Stimulated activated CD8-positive, alpha-beta memory T cell treated with anti-CD3 and anti-CD28 coated beads, Interleukin-4, amount 100 ng/mL, for 4 hours (primary cell): ENCODE data around the gene SCUBE3.
A peak's percentile ranks its signal among the peaks of the same experiment; 100 is the strongest.

Experiments
- DNase-seq, 2 donors: peaks; one replicate each; pipeline ENCODE4 v3.0.0-alpha.2; 2020; ENCODE audit warnings: low read depth in 2 of 2, low spot score in 1 of 2

SCUBE3 gene

DNA sequence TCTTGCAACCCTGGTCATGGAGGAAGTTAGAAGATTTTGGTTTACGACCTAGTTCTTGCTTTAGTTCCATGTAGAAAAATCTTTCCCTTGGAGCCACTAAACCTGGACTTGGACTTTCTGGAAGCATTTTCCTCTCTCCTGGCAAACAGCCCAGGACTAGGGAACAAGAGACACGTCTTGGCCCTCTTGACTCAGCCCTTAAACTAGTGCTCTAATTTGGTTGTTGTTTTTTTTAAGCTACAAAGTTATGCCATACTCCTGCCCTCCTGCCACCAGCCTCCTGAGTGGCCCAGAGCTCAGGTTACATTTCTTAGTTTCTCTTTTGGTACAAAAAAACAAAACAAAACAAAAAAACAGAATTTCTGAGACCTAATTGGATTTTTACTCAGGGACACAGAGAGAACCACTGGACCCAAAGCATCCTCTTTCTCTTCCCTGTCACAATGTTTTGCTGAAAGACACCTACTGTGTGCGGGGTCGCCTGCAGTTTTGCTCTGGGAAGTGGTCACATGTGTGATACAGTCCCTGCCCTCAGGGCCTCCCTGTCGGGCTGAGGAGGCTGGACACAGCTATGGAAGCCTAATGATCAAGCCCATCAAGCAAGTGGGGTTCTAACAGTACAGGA, 32.3 kb upstream of the SCUBE3 start:
- DNase-seq = no peak

DNA sequence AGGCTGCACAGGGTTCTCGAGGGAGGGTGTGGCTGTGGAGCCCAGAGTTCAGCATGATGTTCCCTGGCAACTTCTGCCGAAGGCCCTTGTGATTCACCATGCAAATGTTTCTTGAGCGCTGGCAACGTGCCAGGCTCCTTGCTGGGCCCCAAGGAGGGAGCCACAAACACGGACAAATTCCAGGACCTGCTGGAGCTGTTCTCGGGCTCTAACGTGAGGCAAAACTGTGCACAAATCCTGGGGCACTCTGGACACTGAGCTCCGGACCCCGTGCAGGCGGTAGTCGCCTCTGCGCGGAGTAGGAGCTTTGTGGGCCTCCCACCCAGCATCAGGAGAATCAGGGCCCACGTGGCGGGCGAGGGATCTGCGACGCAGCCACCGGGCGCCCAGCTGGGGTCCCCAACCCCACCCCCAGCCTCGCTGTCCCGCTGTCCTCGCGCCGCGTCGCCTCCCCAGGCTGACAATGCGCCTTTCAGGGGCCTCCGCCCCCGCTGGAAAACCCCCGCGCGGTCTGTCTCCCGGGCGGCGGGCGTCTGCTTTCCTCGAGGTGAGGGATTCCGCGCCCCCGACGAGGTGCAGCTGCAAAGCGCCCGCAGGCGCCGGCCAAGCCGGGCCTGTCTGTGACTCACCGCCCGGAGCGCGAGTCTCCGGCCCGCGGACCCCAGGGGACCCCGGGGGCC, 31.7 kb upstream of the SCUBE3 start:
- no peak for DNase-seq

DNA sequence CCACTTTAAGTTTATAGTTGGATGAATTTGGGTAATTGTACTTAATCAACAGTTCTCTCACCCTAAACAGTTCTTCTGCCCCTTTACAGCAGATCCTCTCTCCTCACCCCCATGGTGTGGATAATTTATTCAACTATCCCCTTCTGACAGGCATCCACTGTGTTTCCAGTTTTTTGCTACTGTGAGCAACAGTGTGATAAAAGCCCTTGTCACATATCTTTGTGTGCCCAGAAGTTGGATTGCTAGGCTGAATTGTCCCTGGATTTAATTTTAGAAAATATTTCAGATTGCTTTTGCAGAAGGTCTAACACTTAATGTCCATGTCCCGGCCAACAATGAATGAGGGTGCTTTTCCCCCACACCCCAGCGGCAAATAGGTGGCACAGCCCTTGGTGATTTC, 30.5 kb upstream of the SCUBE3 start:
- no peak for DNase-seq

DNA sequence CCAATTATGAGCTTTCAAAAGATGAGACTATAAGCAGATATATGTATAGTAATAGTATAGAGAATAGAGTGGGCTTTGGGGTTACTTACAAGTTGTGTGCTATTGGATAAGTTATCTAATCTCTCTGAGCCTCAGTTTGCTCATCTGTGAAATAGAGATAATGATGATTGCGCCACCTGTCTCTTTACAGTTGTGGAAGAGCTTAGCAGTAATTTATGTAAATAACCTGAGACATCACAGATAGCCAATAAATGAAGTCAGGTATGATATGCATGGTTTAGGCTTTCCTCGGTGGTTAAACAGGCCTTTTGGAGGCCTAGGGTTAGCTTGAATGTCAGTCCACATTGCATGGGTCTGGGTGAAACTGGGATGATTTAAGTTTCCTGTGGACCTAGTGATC, 29.8 kb upstream of the SCUBE3 start:
- DNase-seq = no peak

DNA sequence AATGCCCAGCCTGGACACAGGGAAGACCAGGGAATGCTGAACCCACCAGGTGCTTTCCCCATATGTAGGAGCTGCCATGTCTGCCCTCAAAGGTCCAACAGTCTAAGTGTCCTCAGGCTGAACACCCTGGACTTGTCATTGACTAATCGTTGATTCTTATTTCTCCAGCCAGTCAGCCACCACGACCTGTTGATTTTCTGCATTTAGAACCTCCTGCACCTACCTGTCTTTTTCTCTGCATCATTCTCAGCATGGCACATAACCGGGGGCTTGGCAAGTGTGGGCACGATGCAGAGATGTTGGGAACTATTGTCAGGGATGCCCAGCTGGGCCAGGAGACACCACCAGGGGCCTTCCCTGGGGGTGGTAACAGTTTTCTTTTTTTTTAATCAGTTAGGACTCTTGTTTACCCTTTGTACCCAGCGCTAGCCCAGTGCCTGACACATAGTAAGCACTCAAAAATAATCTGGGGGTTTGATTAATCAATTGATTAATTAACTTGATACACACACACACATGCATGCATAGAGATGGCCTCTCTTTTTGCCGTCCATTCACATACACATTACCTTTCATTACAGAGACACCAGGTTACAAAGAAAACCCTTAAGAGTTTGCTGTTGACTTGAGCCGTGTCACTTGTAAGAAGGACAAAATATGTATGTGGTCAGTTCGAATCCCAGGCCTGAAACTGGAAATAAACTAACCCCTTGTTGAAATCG, 29.0 kb upstream of the SCUBE3 start:
- DNase-seq = no peak

DNA sequence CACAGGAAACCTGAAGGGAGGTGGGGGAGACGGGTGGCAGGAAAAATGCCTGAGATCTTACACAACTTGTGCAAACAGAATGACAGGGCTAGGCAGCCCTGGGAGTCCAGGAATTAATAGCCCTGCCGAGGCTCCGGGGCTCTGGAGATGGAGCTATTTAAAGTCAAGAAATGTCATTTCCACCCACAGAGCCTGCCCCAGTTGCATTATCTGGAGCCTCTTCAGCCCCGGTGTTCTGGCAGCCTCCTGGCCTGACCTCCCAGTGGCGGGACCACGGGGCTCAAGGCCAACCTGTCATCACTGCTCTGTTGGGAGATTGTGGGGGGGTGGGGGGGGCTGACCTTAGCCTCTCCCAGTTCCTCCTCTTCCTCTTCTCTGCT, 28.5 kb upstream of the SCUBE3 start:
- no peak for DNase-seq

DNA sequence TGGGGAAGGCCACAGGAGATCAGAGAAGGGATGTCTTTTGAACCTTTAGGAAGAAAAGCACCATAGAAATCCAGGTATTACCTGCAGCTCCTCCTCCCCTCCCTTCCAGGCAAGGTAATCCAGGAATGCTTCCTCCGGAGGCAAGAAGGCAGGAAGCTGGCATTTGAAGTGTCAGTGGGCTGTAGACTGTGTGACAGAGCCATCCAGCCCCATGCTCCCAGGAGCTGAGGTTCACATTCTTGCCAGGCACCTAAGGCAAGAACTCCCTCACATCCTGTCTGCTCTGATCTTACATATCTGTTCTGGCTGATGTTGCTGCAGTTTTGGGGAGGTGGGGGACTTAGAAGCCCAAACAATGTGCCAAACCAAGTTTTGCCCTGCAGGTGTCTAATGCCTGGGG, 27.8 kb upstream of the SCUBE3 start:
- no peak for DNase-seq

DNA sequence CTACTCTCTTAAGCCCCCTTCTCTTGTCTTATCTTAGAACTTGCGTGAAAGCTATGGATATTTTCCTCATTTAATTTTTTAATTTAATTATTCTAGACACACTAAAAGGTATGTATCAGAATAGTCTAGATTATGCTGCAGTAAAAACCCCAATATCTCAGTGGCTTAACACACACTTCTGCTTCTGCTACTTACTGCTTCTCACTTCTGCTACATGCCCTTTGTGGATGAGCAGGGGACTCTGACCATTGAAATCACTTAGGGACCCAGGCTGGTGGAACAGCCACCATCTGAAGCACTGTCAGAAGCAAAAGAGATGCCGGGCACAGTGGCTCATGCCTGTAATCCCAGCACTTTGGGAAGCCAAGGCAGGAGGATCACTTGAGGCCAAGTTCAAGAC, 27.2 kb upstream of the SCUBE3 start:
- no peak for DNase-seq

DNA sequence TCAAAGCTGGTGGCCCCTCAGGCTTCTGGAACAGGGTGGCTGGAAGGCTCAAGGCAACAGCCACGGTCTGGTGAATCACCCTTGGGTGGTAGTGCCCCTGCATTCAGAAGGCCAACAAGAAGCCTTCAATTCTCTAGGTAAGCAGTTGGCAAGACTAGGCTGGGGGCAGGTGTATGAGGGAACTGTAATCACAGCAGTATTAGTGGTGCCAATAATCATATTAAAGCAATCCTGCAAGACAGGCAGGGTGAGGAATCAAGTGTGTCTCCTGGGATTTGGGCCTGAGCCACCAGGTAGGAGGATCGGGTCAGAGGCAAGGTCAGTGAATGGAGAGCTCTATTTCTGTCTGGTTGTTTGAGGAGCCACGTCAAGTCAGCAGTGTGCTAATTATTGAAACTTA, 24.9 kb upstream of the SCUBE3 start:
- no peak for DNase-seq

DNA sequence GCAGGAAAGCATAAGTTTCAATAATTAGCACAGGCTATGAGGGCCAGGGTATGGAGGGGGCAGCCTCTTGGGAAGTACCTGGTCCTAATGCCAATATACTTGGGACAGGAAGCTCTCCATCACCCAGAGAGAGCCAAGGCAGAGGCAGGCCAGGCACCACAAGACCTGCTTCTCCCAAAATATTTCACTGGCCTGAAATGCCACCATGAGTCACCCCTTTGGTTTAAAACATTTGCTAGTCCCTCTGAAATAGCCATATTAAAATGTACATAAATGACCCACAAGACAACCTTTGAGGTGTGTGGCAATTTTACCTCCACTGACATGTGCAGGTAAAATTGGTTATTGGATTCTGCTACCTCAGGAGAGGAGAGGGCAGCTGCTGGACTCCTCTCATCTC, 23.4 kb upstream of the SCUBE3 start:
- DNase-seq = no peak

DNA sequence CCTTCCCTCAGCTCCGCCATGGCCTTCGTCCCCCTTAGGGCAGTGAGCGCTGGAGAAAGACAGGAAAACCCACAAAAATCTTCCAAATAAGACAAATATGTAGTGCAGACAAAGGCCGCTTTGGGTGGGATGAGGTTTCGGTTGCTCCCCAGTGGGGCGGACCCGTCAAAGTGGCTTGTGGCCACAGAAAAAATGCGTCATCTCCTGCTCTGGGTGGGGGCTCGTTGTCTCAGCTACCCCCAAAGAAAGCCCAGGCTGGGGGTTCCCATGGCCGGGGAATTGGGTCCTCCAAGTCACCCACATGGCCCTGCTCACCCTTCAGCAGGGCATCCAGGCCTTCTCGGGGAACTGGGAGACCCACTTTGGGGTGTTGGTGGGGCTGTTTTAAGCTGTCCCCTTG, 21.9 kb upstream of the SCUBE3 start:
- peak in 1 of 2 donors; percentile 17 for DNase-seq

DNA sequence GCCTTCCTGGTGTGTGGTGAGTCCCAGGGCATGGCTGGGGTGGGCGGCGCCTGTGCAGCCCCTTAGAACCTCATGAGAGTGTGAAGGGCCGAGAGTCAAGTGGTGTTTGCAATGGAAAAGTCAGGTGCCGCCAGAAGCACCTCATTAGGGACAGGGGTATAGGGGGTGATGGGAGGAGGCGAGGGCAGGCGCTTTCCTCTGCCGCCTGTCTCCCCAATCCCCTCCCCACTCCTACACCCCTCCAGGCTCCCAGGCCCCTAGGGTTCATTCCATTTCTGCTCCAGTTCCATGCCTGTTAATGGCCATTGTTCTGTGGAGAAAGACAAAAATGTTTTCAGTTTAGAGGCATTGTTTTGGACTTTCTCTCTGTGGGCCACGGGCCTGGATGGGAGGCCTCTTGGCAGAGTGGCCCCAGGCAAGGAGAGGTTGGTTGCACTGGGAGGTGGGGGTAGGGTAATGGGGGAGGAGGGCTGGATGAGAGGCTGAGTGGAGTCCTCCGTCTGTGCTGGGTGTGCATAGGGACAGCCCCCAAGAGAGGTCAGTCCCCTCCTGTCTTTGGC, 21.4 kb upstream of the SCUBE3 start:
- no peak for DNase-seq

DNA sequence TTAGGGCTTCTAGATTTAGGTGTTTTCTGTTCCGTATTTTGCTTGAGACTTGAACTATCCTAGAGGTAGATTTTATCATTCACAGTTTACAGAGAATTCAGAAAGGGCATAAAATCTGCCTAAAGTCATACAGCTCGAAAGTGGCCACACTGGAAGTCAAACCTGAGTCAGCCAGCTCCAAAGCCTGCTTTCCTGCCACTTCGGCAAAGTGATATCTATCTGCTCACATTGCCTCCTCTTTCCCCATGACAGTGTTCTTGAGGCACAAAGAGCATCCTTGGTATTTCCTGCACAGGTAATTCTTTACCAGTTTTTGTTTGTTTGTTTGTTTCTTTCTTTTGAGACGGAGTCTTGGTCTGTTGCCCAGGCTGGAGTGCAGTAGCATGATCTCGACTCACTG, 19.4 kb upstream of the SCUBE3 start:
- DNase-seq = no peak

DNA sequence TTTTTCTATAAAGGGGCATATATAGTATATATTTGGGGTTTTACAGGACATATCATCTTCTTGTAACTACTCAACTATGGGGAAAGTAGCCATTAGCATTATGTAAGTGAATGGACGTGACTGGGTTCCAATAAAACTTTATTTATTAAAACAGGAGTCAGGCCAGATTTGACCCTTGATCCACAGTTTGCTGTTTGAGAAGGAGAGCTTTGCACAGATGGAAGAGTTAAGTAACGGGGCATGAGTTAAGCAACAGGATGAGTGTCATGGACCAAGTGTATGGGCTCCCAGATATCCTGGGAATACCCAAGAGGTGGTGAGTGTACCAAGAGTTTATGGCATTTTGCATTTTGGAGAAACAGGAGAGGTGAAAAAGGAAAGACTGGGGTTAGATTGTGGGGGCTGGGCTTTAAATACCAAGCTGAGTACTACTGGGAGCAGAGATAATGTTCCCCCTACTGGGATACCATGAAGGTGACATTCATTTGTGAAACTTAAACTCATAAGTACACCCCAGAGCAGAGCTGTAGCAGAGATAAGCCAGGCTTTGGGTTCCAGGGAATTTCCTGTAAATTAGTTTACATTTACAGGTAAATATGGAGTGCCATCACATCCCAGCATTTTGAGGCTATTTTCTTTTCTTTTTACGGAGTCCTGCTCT, 18.5 kb upstream of the SCUBE3 start:
- DNase-seq = no peak

DNA sequence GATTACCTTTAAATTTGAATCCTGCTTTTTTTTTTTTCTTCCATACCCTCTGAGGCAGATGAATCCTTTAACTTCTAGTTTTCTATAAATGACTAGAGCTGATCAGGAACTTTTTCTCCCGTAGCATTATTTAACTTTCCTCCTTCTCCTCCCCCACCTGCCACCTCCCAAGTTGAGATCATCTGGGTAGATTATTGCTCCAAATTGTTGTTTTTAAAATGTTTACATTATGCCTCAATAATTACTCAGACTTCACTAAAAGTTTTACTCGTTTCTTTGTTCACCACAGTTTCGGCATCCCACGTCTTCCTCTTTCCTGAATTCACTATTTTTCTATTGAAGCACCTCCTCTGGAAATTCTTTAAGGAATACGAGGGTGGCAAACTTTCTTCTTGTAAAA, 16.6 kb upstream of the SCUBE3 start:
- no peak for DNase-seq

DNA sequence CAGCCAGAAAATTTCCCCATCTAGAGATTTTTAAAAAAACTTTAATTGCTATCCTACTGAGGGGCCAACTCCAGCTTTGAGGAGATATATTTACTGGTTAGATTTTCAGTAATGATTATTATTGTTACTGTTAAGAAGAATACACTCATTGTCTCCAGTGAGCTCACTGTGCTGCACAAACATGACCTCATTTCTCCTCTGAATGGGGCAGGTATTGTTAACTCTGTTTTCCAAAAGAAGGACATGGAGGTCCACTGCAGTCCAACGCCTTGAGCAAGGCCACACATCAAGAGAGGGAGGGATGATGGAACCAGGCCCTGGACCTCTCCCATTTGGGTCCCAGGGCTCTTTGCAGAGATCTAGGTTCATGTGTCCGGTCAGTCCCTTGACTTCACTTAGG, 13.9 kb upstream of the SCUBE3 start:
- DNase-seq = no peak

DNA sequence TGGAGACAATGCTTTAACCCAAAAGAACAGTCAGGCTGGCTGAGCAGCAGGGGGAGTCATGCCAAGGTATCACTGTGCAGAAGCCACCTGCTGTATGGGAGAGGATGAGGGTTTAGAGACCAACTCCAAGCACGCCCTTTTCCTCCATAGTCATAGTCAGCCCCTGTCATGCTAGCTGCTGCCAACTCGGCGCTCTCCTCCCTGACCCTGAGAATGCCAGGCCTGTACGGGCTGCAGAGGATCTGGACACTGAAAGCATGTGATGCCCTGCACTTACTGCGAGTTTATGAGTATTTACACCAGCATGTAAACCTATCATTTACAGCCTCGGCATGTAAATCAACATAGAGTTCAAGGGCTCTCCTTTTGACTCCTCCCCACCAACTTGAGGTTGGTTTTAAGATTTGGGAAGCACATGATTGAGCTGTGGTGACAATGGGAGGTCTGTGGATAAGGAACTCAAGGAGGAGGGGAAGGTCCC, 11.7 kb upstream of the SCUBE3 start:
- no peak for DNase-seq

DNA sequence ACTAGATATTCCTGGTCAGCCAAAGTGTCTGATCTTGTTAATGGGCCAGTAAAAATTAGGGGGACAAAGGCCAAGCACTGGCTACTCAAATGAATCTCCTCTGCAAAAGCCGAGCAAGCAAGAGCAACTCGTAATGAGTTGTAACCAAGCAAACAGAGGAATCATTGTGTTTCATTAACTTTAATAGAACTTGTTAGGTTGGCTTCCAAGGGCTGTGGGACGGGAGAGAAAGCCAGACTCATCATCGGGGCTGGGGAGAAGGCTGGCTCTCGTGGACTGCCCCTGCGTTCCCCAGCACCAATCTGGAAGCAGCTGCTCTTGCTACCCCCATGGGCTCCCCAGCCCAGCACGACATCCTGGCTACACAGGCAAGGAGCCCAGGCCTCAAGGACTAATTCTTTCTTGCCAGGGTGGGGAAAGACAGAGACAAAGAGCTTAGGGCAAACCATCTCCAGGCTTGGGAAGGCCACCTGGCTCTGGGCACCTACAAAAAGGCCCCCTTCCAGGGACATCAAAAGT, 10.5 kb upstream of the SCUBE3 start:
- DNase-seq = no peak

DNA sequence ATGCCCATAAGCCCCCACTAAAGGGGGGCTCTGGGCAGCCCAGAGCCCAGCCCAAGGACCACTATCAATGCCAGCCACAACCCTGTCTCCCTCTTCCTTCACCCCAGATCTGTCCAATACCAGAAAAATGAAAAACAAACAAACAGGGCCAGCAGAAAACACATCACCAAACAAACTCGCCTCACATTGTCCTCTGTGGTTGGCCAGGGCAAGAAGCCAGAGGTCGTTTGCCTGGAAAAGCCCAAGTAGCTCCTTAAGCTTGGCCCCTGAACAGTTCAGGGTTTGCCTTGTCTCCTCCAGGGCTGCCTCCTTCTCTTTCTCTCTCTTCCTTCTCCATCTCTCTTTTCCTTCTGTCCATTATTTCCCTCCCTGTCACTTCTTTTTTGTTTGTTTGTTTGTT, 10.1 kb upstream of the SCUBE3 start:
- DNase-seq = no peak

DNA sequence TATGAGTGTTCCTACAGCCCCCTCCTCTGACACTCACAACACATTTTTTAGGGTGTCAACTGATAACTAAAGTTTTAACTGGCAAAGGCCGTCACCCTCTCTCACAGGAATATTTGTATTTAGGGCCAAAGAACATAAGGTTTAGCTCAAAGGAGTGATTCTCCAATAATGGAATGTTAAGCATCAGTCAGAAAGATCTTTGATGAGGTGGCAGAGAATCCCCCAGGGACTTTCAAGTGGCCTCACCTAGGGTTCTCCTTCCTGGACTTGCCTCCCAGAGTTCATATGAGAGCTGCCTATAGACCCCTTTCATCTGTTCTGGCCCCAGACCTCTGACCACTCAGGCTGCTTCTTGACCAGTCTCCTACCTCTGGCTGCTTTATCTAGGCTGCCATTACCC, 7.4 kb upstream of the SCUBE3 start:
- no peak for DNase-seq

DNA sequence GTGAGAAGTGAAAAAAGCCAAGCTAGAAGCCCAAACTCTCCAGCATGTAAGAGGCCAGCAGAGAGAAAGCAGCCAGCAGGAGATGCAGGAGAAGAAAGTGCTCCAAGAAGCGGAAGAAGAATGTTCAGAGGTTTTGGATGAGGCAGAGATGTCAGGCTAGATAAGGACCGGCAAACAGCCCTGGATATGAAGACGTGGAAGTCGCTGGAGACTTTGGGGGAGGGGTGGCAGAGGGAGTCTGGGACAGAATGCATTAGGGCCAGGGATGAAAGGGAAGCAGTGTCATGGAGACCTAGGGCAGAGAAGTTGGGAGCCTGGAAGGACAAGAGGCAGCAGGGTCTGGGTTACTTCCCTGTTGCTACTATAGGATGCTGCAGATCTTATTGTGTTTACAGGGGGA, 5.3 kb upstream of the SCUBE3 start:
- DNase-seq = no peak

DNA sequence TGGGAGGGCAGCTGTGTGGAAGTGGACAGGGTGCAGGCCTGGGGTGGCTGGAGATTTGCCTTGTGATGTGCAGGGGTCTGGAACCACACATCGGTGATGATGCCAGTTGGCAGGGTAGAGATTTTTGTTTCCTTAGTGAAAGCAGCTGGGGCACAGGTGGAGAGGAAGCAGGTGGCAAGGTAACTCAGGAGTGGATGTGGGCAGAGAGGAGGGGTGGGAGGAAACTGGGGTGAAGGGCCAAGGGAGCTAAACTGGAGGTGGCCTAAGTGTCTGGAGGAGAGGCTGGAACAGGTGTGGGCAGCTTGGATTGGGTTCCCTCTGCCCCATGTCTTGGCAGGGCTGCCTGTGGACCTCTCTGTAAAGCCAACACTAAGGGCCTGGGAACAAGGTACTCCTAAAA, 4.7 kb upstream of the SCUBE3 start:
- DNase-seq = no peak
